Tibial nerve (tissue), 4 donors: ENCODE data around the gene DPRX.
"Not testable (repeated sequence)": the region's sequence is repeated elsewhere in the genome, so short reads cannot be mapped to it uniquely, and the experiment has no call there.

Source experiments
- CTCF ChIP-seq, 5 experiments: fragments of 200-600 bp in 3 of 5; fragments of 450-650 bp in 2 of 5; sonication (generic) in 3 of 5; IDR thresholded peaks; one replicate each; pipeline ENCODE4 v1.5.1; 2016 to 2019; ENCODE audit warnings: antibody characterized with exemption in 5 of 5, mild to moderate bottlenecking in 3 of 5, moderate library complexity in 2 of 5
- EP300 ChIP-seq, 2 donors: sonication (generic); formaldehyde crosslinking; IDR thresholded peaks; one replicate each; pipeline ENCODE4 v1.6.1; 2017; ENCODE audit warnings: antibody characterized with exemption in 2 of 2, mild to moderate bottlenecking in 1 of 2
- POLR2A ChIP-seq, 2 donors: fragments of 450-650 bp; IDR thresholded peaks; one replicate each; pipeline ENCODE4 v1.6.1; 2017; ENCODE audit warnings: antibody characterized with exemption in 2 of 2, mild to moderate bottlenecking in 2 of 2, moderate library complexity in 2 of 2

GRCh38 chr19:53666331-53666730, 34.5 kb downstream of the DPRX start:
- not testable (repeated sequence) for TF ChIP-seq CTCF, POLR2A, EP300 (IDR thresholded peaks at IDR 0.05)
